Measurements from ENCODE around the gene ZBTB32. TPM values are rescaled to one million over a fixed set of nuclear protein-coding genes. Genes with fewer than 3 reads are reported as not detected.

The ZBTB32 gene
- total RNA-seq, 1 experiment from 2014 or later: not detected

DNA sequence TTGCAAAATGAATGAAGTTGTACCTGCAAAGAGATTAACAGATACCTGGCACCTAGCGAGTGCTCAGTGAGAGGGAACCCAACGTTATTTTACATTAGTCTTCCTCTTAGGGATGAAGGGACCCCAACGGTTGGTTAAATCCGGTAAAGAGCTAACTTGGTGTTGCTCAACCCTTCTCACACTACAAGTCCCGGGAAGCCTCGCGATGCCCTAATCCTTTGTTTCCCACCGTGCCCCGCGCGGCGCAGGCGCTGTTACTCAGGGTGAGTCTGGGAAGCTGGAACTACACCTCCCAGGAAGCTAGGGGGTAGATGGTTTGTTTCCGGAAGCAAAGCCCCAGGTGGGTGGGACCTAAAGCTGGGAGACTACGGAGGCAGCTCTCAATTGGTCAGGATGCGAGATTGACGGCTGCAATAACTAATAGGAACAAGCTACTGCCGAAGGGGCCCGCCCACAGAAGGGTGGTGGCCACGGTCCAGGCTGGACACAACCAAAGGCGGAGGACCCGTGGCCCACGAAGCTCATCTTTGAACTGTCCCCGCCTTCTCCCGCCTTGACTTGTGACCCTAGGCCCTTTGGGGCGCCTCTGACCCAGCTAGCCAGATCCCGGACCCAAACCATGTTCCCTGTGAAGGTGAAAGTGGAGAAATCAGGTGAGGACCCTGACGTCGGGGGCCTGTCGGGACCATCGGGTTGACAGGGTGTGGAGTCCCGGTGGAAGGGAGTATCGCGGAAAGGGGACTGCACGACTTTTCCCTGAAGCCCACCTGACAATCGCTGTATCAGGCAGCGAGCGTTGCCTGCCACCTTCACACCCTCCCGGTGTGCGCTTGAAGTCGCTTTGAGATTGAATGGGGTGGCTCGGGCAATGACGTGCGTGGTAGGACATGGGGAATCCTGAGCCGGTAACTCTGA lies 44.0 kb downstream of the ZBTB32 start, which contains the start of gene LIN37:
LIN37 (plus strand) TSS at position 471 of the 915 bp plus-strand sequence; CDS start at position 620, 149 bp downstream.
- DNase-seq (ENCODE audit: low read depth, low spot score) (peak; percentile 100), ATAC-seq (peak; percentile 90)
- in situ Hi-C loops (cut with HindIII; ENCODE audit: low pct_unique_long_range_greater_than_20kb, low sequenced_read_pairs): no loop called here
- H3K27me3 ChIP-seq (ENCODE audit: control insufficient read depth, insufficient read depth, low read length): no peaks in the 10 kb centered on the region
- peaks cover 24% of the 10 kb centered on the region for H3K4me1 ChIP-seq (ENCODE audit: control insufficient read depth, insufficient read depth, low read length)
- H3K36me3 ChIP-seq (ENCODE audit: control insufficient read depth, insufficient read depth, low read length): no peaks in the 10 kb centered on the region
- intact Hi-C loops (cut with micrococcal nuclease; ENCODE audit: unreplicated experiment): no loop called here
- H3K9me3 ChIP-seq (ENCODE audit: control insufficient read depth, insufficient read depth, low read depth, low read length): no peaks in the 10 kb centered on the region
- BruUV-seq (replicated peaks): TSS peak; percentile 51
- ChIA-PET POLR2A (interaction anchor here (0.5 to 1.2 kb wide), 6 partner anchors 9 to 183 kb away, joined by 3 to 9 read pairs (median 6); no protein-coding TSS in a partner anchor), CTCF (interaction anchor here (0.6 to 0.9 kb wide), 5 partner anchors 11 to 251 kb away, joined by 3 to 7 read pairs (median 3); no protein-coding TSS in a partner anchor)
- peak within 1 kb of the TSS; percentile 92 for H3K27ac ChIP-seq (ENCODE audit: low read length)
- peak within 1 kb of the TSS; percentile 87 to 89 for H3K4me3 ChIP-seq (ENCODE audit: low read depth in 2 of 2, low read length in 2 of 2)
- TF ChIP-seq SIN3A (IDR thresholded peaks at IDR 0.05; ENCODE audit: borderline replicate concordance, insufficient read depth, low read depth, low read length) (0 out of 2 replicates have a peak, but pooled peaks have one; percentile 72), TCF7L2 (IDR thresholded peaks at IDR 0.05; ENCODE audit: low read depth, low read length) (peak; percentile 55; the same call in 1 of the 2 replicates), POLR2AphosphoS5 (IDR thresholded peaks at IDR 0.05; ENCODE audit: low read depth, low read length) (peak; percentile 96)
- TF ChIP-seq, protein P1, sequence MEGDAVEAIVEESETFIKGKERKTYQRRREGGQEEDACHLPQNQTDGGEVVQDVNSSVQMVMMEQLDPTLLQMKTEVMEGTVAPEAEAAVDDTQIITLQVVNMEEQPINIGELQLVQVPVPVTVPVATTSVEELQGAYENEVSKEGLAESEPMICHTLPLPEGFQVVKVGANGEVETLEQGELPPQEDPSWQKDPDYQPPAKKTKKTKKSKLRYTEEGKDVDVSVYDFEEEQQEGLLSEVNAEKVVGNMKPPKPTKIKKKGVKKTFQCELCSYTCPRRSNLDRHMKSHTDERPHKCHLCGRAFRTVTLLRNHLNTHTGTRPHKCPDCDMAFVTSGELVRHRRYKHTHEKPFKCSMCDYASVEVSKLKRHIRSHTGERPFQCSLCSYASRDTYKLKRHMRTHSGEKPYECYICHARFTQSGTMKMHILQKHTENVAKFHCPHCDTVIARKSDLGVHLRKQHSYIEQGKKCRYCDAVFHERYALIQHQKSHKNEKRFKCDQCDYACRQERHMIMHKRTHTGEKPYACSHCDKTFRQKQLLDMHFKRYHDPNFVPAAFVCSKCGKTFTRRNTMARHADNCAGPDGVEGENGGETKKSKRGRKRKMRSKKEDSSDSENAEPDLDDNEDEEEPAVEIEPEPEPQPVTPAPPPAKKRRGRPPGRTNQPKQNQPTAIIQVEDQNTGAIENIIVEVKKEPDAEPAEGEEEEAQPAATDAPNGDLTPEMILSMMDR (IDR thresholded peaks at IDR 0.05): no peak
- TF ChIP-seq, protein P2, sequence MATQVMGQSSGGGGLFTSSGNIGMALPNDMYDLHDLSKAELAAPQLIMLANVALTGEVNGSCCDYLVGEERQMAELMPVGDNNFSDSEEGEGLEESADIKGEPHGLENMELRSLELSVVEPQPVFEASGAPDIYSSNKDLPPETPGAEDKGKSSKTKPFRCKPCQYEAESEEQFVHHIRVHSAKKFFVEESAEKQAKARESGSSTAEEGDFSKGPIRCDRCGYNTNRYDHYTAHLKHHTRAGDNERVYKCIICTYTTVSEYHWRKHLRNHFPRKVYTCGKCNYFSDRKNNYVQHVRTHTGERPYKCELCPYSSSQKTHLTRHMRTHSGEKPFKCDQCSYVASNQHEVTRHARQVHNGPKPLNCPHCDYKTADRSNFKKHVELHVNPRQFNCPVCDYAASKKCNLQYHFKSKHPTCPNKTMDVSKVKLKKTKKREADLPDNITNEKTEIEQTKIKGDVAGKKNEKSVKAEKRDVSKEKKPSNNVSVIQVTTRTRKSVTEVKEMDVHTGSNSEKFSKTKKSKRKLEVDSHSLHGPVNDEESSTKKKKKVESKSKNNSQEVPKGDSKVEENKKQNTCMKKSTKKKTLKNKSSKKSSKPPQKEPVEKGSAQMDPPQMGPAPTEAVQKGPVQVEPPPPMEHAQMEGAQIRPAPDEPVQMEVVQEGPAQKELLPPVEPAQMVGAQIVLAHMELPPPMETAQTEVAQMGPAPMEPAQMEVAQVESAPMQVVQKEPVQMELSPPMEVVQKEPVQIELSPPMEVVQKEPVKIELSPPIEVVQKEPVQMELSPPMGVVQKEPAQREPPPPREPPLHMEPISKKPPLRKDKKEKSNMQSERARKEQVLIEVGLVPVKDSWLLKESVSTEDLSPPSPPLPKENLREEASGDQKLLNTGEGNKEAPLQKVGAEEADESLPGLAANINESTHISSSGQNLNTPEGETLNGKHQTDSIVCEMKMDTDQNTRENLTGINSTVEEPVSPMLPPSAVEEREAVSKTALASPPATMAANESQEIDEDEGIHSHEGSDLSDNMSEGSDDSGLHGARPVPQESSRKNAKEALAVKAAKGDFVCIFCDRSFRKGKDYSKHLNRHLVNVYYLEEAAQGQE (IDR thresholded peaks at IDR 0.05; ENCODE audit: insufficient read depth in 1 of 2, low read depth in 2 of 2, low read length in 1 of 2): no peak

DNA sequence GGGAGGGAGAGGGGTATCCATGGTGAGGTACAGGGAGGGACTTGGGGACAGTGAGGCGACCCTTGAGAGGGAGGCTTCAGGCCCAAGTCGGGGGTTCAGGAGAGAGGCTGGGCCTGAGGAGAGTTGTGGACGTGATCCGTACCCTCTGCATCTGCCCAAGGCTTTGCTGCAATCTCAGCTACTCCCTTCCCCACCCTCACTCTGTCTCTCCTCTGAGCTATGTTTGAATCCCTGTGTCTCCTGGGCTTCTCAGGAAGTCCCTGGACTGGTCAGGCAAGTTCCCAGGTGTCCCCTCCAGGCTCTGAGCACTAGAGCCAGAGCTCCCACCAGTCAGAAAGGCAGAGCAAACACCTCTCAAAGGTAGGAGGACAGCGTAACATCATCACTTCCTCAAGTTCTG lies 45.8 kb downstream of the ZBTB32 start:
- Histone ChIP-seq H3K9me3 (ENCODE audit: control insufficient read depth, insufficient read depth, low read depth, low read length) (no peaks in the 10 kb centered on the region), H3K27ac (ENCODE audit: low read length) (no peak overlapping the region), H3K27me3 (ENCODE audit: control insufficient read depth, insufficient read depth, low read length) (no peaks in the 10 kb centered on the region), H3K4me1 (ENCODE audit: control insufficient read depth, insufficient read depth, low read length) (peaks cover 18% of the 10 kb centered on the region), H3K36me3 (ENCODE audit: control insufficient read depth, insufficient read depth, low read length) (no peaks in the 10 kb centered on the region), H3K4me3 (ENCODE audit: low read depth in 2 of 2, low read length in 2 of 2) (no peak overlapping the region)
- POLR2A ChIA-PET: no interaction called here
- TF ChIP-seq, protein P2 (IDR thresholded peaks at IDR 0.05; ENCODE audit: insufficient read depth in 1 of 2, low read depth in 2 of 2, low read length in 1 of 2): no peak
- TF ChIP-seq, protein P1 (IDR thresholded peaks at IDR 0.05): no peak
- no peak for TF ChIP-seq POLR2AphosphoS5 (IDR thresholded peaks at IDR 0.05; ENCODE audit: low read depth, low read length)
- TF ChIP-seq SIN3A (IDR thresholded peaks at IDR 0.05; ENCODE audit: borderline replicate concordance, insufficient read depth, low read depth, low read length): no peak
- no peak for TF ChIP-seq TCF7L2 (IDR thresholded peaks at IDR 0.05; ENCODE audit: low read depth, low read length)
- CTCF ChIA-PET: no interaction called here
- in situ Hi-C loops (cut with HindIII; ENCODE audit: low pct_unique_long_range_greater_than_20kb, low sequenced_read_pairs): no loop called here
- DNase-seq (ENCODE audit: low read depth, low spot score): no peak
- no TSS peak for BruUV-seq (replicated peaks)
- ATAC-seq: no peak
- intact Hi-C loops (cut with micrococcal nuclease; ENCODE audit: unreplicated experiment): no loop called here
